ENCODE measurements around the gene SCIMP.
"Not testable (repeated sequence)": the region's sequence is repeated elsewhere in the genome, so short reads cannot be mapped to it uniquely, and the experiment has no call there.

SCIMP gene

DNA sequence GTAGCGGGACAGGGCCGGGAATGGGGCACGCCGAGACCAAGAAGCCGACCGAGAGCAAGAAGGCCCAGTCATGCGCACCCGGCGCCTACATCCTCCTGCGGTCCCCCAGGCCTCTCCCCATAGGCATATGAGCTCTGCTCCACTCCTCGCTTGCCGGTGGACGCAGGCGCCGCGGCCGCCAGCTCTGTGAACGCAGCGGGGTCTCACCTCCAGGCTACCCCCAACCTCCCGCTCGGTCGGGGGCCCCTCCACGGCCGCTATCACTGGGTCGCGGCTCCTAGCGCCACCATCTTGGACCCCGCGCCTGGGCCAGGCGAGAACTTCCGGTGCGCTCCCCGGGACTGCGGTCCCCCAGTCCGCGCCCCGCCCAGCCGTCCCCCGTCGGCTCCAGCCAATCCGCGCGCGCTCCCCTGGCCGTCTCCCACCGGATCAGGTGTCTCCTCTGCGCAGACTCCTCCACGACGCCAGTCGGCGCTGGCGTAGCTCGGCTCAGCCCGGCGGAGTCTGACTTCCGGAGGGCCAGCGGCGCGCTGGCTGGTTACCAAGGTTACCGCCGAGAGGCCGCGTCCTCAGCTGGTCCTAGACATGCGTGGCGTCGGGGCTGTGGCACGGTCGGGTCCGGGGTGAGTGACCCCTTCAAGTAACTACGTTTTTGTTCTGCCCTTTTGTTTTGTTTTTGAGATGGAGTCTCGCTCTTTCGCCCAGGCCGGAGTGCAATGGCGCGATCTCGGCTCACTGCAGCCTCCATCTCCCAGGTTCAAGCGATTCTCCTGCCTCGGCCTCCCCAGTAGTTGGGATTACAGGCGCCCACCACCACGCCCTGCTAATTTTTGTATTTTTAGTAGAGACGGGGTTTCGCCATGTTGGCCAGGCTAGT, 42.9 kb downstream of the SCIMP start, which contains the start of gene ZNF594:
ZNF594 (minus strand) TSS at position 328 of the 877 bp plus-strand sequence. CDS start 7,612 bp downstream, outside the sequence.
- in situ Hi-C loops (cut with HindIII; ENCODE audit: low sequenced_read_pairs): no loop called here

GRCh38 chr17:5184288-5184687, 50.4 kb downstream of the SCIMP start:
- in situ Hi-C loops (cut with HindIII; ENCODE audit: low sequenced_read_pairs): no loop called here

DNA sequence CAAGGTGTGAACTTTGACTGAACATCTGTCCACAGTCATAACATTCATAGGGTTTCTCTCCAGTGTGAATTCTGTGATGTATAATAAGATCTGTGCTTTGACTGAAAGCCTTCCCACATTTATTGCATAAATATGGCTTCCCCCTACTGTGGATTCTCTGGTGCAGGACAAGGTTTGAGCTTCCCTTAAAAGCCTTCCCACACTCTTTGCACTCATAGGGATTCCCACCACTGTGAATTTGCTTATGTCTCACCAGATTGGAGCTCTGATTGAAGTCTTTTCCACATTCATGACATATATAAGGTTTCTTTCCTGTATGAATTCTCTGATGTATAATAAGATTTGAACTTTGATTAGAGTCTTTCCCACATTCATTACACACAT, 51.3 kb downstream of the SCIMP start:
- in situ Hi-C loops (cut with HindIII; ENCODE audit: low sequenced_read_pairs): no loop called here

- in situ Hi-C loops (cut with HindIII; ENCODE audit: low sequenced_read_pairs): no loop called here
Measured at GRCh38 chr17:5182597-5183409, 51.9 kb downstream of the SCIMP start.

- in situ Hi-C loops (cut with HindIII; ENCODE audit: low sequenced_read_pairs): no loop called here
Measured at GRCh38 chr17:5181509-5182305, 53.0 kb downstream of the SCIMP start.

- in situ Hi-C loops (cut with HindIII; ENCODE audit: low sequenced_read_pairs): no loop called here
Measured at GRCh38 chr17:5179003-5179402, 55.7 kb downstream of the SCIMP start.

- in situ Hi-C loops (cut with HindIII; ENCODE audit: low sequenced_read_pairs): not testable (repeated sequence)
Measured at GRCh38 chr17:5175027-5175426, 59.6 kb downstream of the SCIMP start.

DNA sequence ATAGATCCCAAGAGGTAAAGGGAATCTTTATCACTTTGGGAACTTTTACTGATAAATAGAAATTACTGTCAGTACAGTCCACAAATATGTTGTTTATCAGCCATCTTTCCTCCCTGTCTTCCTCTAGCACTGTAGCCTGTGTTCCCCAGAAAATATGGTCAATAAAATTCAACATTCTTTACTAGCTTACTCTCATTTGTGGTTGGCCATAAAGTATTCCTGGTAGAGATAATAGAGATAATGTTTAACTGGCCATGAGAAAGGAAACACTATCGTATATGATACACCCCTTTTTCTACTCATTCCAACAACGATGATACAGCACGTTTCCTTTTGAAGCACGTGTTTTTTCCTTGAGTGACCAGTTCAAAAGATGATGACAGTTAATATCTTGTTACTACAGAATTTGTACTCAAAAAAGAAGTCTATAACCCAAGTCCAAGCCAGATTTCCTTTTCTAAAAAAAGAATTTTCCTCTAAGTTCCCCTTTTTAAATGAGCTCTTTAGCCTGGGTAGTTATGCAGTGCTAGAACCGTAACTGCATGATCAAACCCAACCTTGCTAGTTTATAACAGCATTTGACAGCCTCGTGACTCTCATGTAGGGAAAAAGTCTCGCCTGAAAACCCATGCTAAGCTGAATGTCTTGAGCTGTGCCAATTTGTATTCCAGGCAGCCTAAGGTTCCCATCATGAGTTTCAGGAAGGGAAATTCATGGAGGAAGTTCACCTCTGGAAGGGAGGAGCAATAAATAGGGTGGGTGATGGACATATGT, 68.7 kb downstream of the SCIMP start:
- in situ Hi-C loops (cut with HindIII; ENCODE audit: low sequenced_read_pairs): not testable (repeated sequence)

- in situ Hi-C loops (cut with HindIII; ENCODE audit: low sequenced_read_pairs): no loop called here
Measured at GRCh38 chr17:5164436-5164835, 70.2 kb downstream of the SCIMP start.

DNA sequence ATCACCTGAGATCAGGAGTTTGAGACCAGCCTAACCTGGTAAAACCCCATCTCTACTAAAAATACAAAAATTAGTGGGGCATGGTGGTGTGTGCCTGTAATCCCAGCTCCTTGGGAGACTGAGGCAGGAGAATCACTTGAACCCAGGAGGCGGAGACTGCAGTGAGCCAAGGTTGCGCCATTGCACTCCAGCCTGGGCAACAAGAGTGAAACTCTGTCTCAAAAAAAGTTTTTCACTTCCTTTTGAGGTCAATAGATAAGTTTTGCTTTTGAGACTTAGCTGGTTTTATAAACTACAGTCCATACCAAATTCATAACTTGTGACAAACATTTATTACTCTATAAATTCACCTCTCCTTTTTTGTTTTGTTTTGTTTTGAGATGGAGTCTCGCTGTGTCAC, 72.9 kb downstream of the SCIMP start:
- in situ Hi-C loops (cut with HindIII; ENCODE audit: low sequenced_read_pairs): not testable (repeated sequence)

GRCh38 chr17:5160702-5161101, 74.0 kb downstream of the SCIMP start:
- in situ Hi-C loops (cut with HindIII; ENCODE audit: low sequenced_read_pairs): not testable (repeated sequence)
